Measurements from ENCODE around the gene ASF1B.

GRCh38 chr19:14150041-14150769, 13.8 kb upstream of the ASF1B start:
- TF ChIP-seq POLR2AphosphoS5 (IDR thresholded peaks at IDR 0.05) = no peak
- TF ChIP-seq, protein P1, sequence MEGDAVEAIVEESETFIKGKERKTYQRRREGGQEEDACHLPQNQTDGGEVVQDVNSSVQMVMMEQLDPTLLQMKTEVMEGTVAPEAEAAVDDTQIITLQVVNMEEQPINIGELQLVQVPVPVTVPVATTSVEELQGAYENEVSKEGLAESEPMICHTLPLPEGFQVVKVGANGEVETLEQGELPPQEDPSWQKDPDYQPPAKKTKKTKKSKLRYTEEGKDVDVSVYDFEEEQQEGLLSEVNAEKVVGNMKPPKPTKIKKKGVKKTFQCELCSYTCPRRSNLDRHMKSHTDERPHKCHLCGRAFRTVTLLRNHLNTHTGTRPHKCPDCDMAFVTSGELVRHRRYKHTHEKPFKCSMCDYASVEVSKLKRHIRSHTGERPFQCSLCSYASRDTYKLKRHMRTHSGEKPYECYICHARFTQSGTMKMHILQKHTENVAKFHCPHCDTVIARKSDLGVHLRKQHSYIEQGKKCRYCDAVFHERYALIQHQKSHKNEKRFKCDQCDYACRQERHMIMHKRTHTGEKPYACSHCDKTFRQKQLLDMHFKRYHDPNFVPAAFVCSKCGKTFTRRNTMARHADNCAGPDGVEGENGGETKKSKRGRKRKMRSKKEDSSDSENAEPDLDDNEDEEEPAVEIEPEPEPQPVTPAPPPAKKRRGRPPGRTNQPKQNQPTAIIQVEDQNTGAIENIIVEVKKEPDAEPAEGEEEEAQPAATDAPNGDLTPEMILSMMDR (IDR thresholded peaks at IDR 0.05) = no peak
- TF ChIP-seq POLR2A (IDR thresholded peaks at IDR 0.05) = no peak

Data from prostate gland (tissue), 2 donors.